ENCODE measurements around the gene NCBP3. TPM values are rescaled to one million over a fixed set of nuclear protein-coding genes. Genes with fewer than 3 reads are reported as not detected.

The NCBP3 gene
- total and polyA plus RNA-seq, 8 donors = 7.6 to 40.6 (median 23.6) TPM

- H3K27me3 ChIP-seq = peaks cover 0 to 5% (median 0%) of the 10 kb centered on the region in 3 donors
- intact Hi-C loops (cut with DNase I; ENCODE audit: low total_unique reads) = no loop called here
Measured at GRCh38 chr17:3773966-3774365, 72.1 kb downstream of the NCBP3 start.

GRCh38 chr17:3773511-3773910, 72.5 kb downstream of the NCBP3 start:
- TF ChIP-seq EP300 (IDR thresholded peaks at IDR 0.05) (no peak), POLR2AphosphoS5 (IDR thresholded peaks at IDR 0.05) (no peak), CTCF (IDR thresholded peaks at IDR 0.05) (no peak), POLR2A (IDR thresholded peaks at IDR 0.05) (no peak)
- intact Hi-C loops (cut with DNase I; ENCODE audit: low total_unique reads) = no loop called here
- Histone ChIP-seq H3K9me3 (no peaks in the 10 kb centered on the region), H3K4me1 (peaks cover 0 to 5% (median 0%) of the 10 kb centered on the region in 4 donors), H3K27me3 (peaks cover 0 to 5% (median 0%) of the 10 kb centered on the region in 3 donors), H3K27ac (no peak overlapping the region), H3K4me3 (no peak overlapping the region), H3K36me3 (no peaks in the 10 kb centered on the region)
- WGBS, 5 donors = 66 to 78% (median 70%) methylated on average over 5 of the region's 5 CpGs
- no peak for DNase-seq

More at GRCh38 chr17:3773966-3774365, 72.1 kb downstream of the NCBP3 start:
- TF ChIP-seq EP300 (IDR thresholded peaks at IDR 0.05) (no peak), CTCF (IDR thresholded peaks at IDR 0.05) (no peak), POLR2A (IDR thresholded peaks at IDR 0.05) (no peak), POLR2AphosphoS5 (IDR thresholded peaks at IDR 0.05) (no peak)
- Histone ChIP-seq H3K4me1 (peaks cover 0 to 5% (median 0%) of the 10 kb centered on the region in 4 donors), H3K9me3 (no peaks in the 10 kb centered on the region), H3K36me3 (no peaks in the 10 kb centered on the region), H3K4me3 (no peak overlapping the region), H3K27ac (no peak overlapping the region)
- no peak for DNase-seq
- WGBS, 5 donors = 89 to 98% (median 95%) methylated on average over 3 of the region's 3 CpGs

GRCh38 chr17:3772764-3773163, 73.3 kb downstream of the NCBP3 start:
- Histone ChIP-seq H3K4me3 (no peak overlapping the region), H3K36me3 (no peaks in the 10 kb centered on the region), H3K9me3 (no peaks in the 10 kb centered on the region), H3K27ac (no peak overlapping the region), H3K27me3 (peaks cover 0 to 5% (median 0%) of the 10 kb centered on the region in 3 donors), H3K4me1 (peaks cover 0 to 5% (median 0%) of the 10 kb centered on the region in 4 donors)
- intact Hi-C loops (cut with DNase I; ENCODE audit: low total_unique reads) = no loop called here
- WGBS, 5 donors = 57 to 76% (median 72%) methylated on average over 11 to 12 of the region's 12 CpGs
- no peak for DNase-seq
- TF ChIP-seq POLR2A (IDR thresholded peaks at IDR 0.05) (no peak), EP300 (IDR thresholded peaks at IDR 0.05) (no peak), POLR2AphosphoS5 (IDR thresholded peaks at IDR 0.05) (no peak), CTCF (IDR thresholded peaks at IDR 0.05) (no peak)

- Histone ChIP-seq H3K4me1 (peaks cover 0 to 5% (median 0%) of the 10 kb centered on the region in 4 donors), H3K27ac (no peak overlapping the region), H3K27me3 (peaks cover 0 to 5% (median 0%) of the 10 kb centered on the region in 3 donors), H3K9me3 (no peaks in the 10 kb centered on the region), H3K4me3 (no peak overlapping the region), H3K36me3 (no peaks in the 10 kb centered on the region)
- WGBS, 5 donors = 67 to 80% (median 72%) methylated on average over 16 of the region's 16 CpGs
- intact Hi-C loops (cut with DNase I; ENCODE audit: low total_unique reads) = no loop called here
- TF ChIP-seq POLR2AphosphoS5 (IDR thresholded peaks at IDR 0.05) (no peak), CTCF (IDR thresholded peaks at IDR 0.05) (no peak), EP300 (IDR thresholded peaks at IDR 0.05) (no peak), POLR2A (IDR thresholded peaks at IDR 0.05) (no peak)
- DNase-seq = no peak
Measured at GRCh38 chr17:3771140-3771539, 74.9 kb downstream of the NCBP3 start.
